ENCODE measurements around the gene CTRB2.

The CTRB2 gene

GRCh38 chr16:75237398-75238131 is 30.6 kb upstream of the CTRB2 start:
- no peak overlapping the region for H3K4me3 Mint-ChIP-seq
- H3K27me3 Mint-ChIP-seq, result no peaks in the 10 kb centered on the region
- H3K4me1 Mint-ChIP-seq (ENCODE audit: low read depth in 2 of 2), result peaks cover 0 to 9% of the 10 kb centered on the region in 2 donors
- no peak overlapping the region for H3K27ac Mint-ChIP-seq
- DNase-seq (no peak), ATAC-seq (replicated peaks) (no peak)
- no peaks in the 10 kb centered on the region for H3K9me3 Mint-ChIP-seq
- H3K36me3 Mint-ChIP-seq (ENCODE audit: insufficient read depth), result no peaks in the 10 kb centered on the region

- ATAC-seq (replicated peaks), result no peak
- DNase-seq, result no peak
- Mint-ChIP-seq H3K4me3 (no peak overlapping the region), H3K27me3 (no peaks in the 10 kb centered on the region), H3K9me3 (no peaks in the 10 kb centered on the region), H3K4me1 (ENCODE audit: low read depth in 2 of 2) (peaks cover 0 to 9% of the 10 kb centered on the region in 2 donors), H3K27ac (no peak overlapping the region), H3K36me3 (ENCODE audit: insufficient read depth) (no peaks in the 10 kb centered on the region)
These were observed 29.9 kb upstream of the CTRB2 start for GRCh38 chr16:75236736-75237397.

- Mint-ChIP-seq H3K27ac (no peak overlapping the region), H3K4me3 (no peak overlapping the region), H3K36me3 (ENCODE audit: insufficient read depth) (no peaks in the 10 kb centered on the region), H3K27me3 (no peaks in the 10 kb centered on the region), H3K9me3 (no peaks in the 10 kb centered on the region), H3K4me1 (ENCODE audit: low read depth in 2 of 2) (peaks cover 0 to 9% of the 10 kb centered on the region in 2 donors)
- ATAC-seq (replicated peaks), result peak; percentile 63
- DNase-seq, result no peak
These were observed 29.3 kb upstream of the CTRB2 start for GRCh38 chr16:75236232-75236631.

GRCh38 chr16:75235721-75236193 is 28.8 kb upstream of the CTRB2 start:
- Mint-ChIP-seq H3K4me3 (no peak overlapping the region), H3K36me3 (ENCODE audit: insufficient read depth) (no peaks in the 10 kb centered on the region), H3K9me3 (no peaks in the 10 kb centered on the region), H3K27ac (no peak overlapping the region), H3K4me1 (ENCODE audit: low read depth in 2 of 2) (peaks cover 0 to 9% of the 10 kb centered on the region in 2 donors), H3K27me3 (no peaks in the 10 kb centered on the region)
- no peak for DNase-seq
- no peak for ATAC-seq (replicated peaks)

- Mint-ChIP-seq H3K4me1 (ENCODE audit: low read depth in 2 of 2) (peaks cover 0 to 9% of the 10 kb centered on the region in 2 donors), H3K36me3 (ENCODE audit: insufficient read depth) (no peaks in the 10 kb centered on the region), H3K9me3 (no peaks in the 10 kb centered on the region), H3K4me3 (no peak overlapping the region), H3K27me3 (no peaks in the 10 kb centered on the region), H3K27ac (no peak overlapping the region)
- ATAC-seq (replicated peaks), result no peak
- DNase-seq, result no peak
These were observed 28.1 kb upstream of the CTRB2 start for GRCh38 chr16:75234856-75235696.

- peak overlapping the region in 1 of 2 donors; percentile 29 for H3K4me3 Mint-ChIP-seq
- no peaks in the 10 kb centered on the region for H3K9me3 Mint-ChIP-seq
- DNase-seq (no peak), ATAC-seq (replicated peaks) (no peak)
- no peaks in the 10 kb centered on the region for H3K27me3 Mint-ChIP-seq
- H3K27ac Mint-ChIP-seq, result no peak overlapping the region
- H3K4me1 Mint-ChIP-seq (ENCODE audit: low read depth in 2 of 2), result peaks cover 0 to 9% of the 10 kb centered on the region in 2 donors
- no peaks in the 10 kb centered on the region for H3K36me3 Mint-ChIP-seq (ENCODE audit: insufficient read depth)
These were observed 26.6 kb upstream of the CTRB2 start for GRCh38 chr16:75233611-75233938.

GRCh38 chr16:75231570-75231969 is 24.6 kb upstream of the CTRB2 start:
- Mint-ChIP-seq H3K27ac (peak overlapping the region in 1 of 2 donors; percentile 1), H3K9me3 (no peaks in the 10 kb centered on the region), H3K36me3 (ENCODE audit: insufficient read depth) (no peaks in the 10 kb centered on the region), H3K4me1 (ENCODE audit: low read depth in 2 of 2) (peaks cover 0 to 9% of the 10 kb centered on the region in 2 donors), H3K27me3 (peaks cover 9 to 17% of the 10 kb centered on the region in 2 donors), H3K4me3 (no peak overlapping the region)
- no peak for DNase-seq
- no peak for ATAC-seq (replicated peaks)

GRCh38 chr16:75230471-75231110 is 23.6 kb upstream of the CTRB2 start:
- H3K4me1 Mint-ChIP-seq (ENCODE audit: low read depth in 2 of 2), result peaks cover 0 to 6% of the 10 kb centered on the region in 2 donors
- H3K27ac Mint-ChIP-seq, result no peak overlapping the region
- no peak for DNase-seq
- no peaks in the 10 kb centered on the region for H3K9me3 Mint-ChIP-seq
- no peaks in the 10 kb centered on the region for H3K36me3 Mint-ChIP-seq (ENCODE audit: insufficient read depth)
- H3K27me3 Mint-ChIP-seq, result peaks cover 9 to 27% of the 10 kb centered on the region in 2 donors
- H3K4me3 Mint-ChIP-seq, result no peak overlapping the region
- no peak for ATAC-seq (replicated peaks)

GRCh38 chr16:75229172-75230031 is 22.4 kb upstream of the CTRB2 start:
- Mint-ChIP-seq H3K4me3 (no peak overlapping the region), H3K4me1 (ENCODE audit: low read depth in 2 of 2) (peaks cover 0 to 5% of the 10 kb centered on the region in 2 donors), H3K36me3 (ENCODE audit: insufficient read depth) (no peaks in the 10 kb centered on the region), H3K27me3 (peaks cover 15 to 31% of the 10 kb centered on the region in 2 donors), H3K9me3 (no peaks in the 10 kb centered on the region), H3K27ac (no peak overlapping the region)
- ATAC-seq (replicated peaks) (no peak), DNase-seq (no peak)

- no peaks in the 10 kb centered on the region for H3K9me3 Mint-ChIP-seq
- no peak overlapping the region for H3K4me3 Mint-ChIP-seq
- no peak for DNase-seq
- no peak overlapping the region for H3K27ac Mint-ChIP-seq
- H3K4me1 Mint-ChIP-seq (ENCODE audit: low read depth in 2 of 2), result no peaks in the 10 kb centered on the region
- H3K27me3 Mint-ChIP-seq, result peaks cover 15 to 34% of the 10 kb centered on the region in 2 donors
- H3K36me3 Mint-ChIP-seq (ENCODE audit: insufficient read depth), result no peaks in the 10 kb centered on the region
- ATAC-seq (replicated peaks), result no peak
These were observed 21.4 kb upstream of the CTRB2 start for GRCh38 chr16:75228143-75228976.

GRCh38 chr16:75227361-75228142 is 20.6 kb upstream of the CTRB2 start:
- Mint-ChIP-seq H3K36me3 (ENCODE audit: insufficient read depth) (no peaks in the 10 kb centered on the region), H3K4me3 (no peak overlapping the region), H3K9me3 (no peaks in the 10 kb centered on the region), H3K4me1 (ENCODE audit: low read depth in 2 of 2) (no peaks in the 10 kb centered on the region), H3K27ac (peak overlapping the region in 1 of 2 donors; percentile 7), H3K27me3 (peaks cover 15 to 34% of the 10 kb centered on the region in 2 donors)
- ATAC-seq (replicated peaks) (no peak), DNase-seq (no peak)

All from effector memory CD8-positive, alpha-beta T cell (primary cell).